GM08714 (cell line): ENCODE data around the gene KIF16B.
"Not testable (repeated sequence)": the region's sequence is repeated elsewhere in the genome, so short reads cannot be mapped to it uniquely, and the experiment has no call there.

Source experiments
- H3K4me3 ChIP-seq: fragments of 200-500 bp; sonication (Bioruptor generic); 2 replicates; pipeline ENCODE4 v1.5.1; 2014; ENCODE audit warnings: mild to moderate bottlenecking, low read length, inconsistent platforms
- ZNF274 ChIP-seq: IDR thresholded peaks from 2 replicates; pipeline ENCODE4 v1.6.1; 2012; ENCODE audit warnings: mild to moderate bottlenecking, low read depth, low read length

Gene KIF16B

GRCh38 chr20:16474363-16474762 lies 98.9 kb downstream of the KIF16B start:
- no peak overlapping the region for H3K4me3 ChIP-seq
- no peak for TF ChIP-seq ZNF274

- H3K4me3 ChIP-seq, result no peak overlapping the region
- no peak for TF ChIP-seq ZNF274
These were observed 101.0 kb downstream of the KIF16B start for GRCh38 chr20:16472045-16472872.

DNA sequence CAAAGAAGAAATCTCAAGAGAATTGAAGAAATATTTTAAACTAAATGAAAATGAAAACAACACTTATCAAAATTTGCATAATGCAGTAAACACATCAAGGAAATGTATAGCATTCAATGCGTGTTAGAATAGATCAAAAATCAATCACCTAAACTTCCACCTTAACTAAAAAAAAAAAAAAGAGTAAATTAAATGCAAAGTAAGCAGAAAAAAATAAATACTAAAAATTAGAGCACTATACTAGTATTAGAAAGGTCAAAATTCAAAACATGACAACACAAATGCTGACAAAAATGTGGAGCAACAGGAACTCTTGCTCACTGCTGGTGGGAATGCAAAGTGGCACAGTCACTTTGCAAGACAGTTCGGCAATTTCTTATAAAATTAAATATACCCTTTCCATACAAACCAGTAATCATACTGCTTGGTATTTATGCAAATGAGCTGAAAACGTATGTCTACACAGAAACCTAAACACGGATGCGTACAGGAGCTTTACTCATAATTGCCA lies 103.8 kb downstream of the KIF16B start:
- H3K4me3 ChIP-seq, result no peak overlapping the region
- TF ChIP-seq ZNF274, result no peak

DNA sequence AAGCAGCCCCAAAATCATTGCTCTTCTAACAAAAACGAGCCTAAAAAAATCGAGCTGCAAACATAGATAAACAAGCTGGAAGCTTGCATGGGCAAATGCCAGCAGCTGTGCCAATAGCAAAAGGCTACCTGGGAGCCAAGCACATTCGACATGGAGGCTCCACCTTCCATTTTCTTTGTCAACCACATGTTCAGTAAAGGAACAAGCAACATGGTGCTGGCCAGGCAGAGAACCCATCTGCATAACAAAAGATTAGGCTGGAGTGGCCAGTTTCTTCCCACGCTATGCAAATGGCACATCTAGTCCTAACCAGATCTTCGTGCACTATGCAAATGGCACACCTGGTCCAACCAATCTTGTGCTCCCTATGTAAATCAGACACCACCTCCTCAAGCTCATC lies 110.5 kb downstream of the KIF16B start:
- TF ChIP-seq ZNF274, result no peak

DNA sequence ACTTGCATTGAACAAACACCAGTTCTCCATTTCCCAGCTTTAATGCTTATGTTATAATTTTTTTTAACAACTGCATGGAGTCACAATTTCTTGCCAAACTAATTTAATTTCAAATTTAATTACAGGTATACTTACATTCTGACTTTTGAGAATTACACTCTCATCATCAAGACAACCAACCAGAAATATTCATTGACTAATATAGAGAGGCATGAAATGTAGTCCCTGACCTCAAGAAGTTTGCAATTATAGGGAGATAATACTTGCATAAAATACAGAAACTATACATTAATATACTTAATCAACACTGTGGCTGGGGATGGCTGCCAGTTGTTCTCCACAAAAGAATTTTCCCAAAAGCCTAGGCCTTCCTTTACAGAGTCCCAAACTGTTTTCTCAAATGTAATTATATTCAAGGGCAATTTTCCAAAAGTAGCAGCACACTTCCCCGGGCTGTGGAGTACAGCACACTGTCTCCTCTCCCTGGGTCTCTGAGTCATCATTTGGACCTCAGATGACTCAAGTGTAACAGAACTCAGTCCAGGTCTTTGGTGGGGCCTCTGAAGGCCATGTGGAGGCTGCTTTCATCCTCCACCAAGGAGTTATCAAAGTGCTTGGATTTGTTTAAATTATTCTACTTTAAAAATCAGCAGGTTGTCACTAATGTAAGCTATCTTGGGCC lies 114.1 kb downstream of the KIF16B start:
- H3K4me3 ChIP-seq, result no peak overlapping the region
- TF ChIP-seq ZNF274, result no peak

More for the DNA sequence above, 110.5 kb downstream of the KIF16B start:
- H3K4me3 ChIP-seq, result no peak overlapping the region

GRCh38 chr20:16457514-16457913 lies 115.7 kb downstream of the KIF16B start:
- H3K4me3 ChIP-seq, result no peak overlapping the region
- no peak for TF ChIP-seq ZNF274

DNA sequence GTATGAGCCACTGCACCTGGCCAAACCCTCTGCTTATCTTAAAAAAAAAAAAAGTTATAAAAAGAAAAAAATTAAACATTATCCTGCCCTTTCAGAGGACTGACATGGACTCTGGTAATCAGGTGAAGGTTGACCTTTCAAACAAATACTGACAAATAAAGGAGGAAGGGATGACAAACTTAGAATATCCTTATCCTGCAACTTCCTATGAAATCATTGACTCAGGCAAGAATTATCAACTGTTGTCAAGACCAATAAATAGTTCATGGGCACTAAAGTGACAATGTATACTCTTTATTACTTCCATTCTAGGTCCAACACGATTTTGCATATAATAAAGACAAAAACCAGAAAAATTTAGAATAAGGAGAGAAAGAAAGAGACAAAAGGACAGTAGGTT lies 117.9 kb downstream of the KIF16B start:
- H3K4me3 ChIP-seq, result no peak overlapping the region
- no peak for TF ChIP-seq ZNF274

GRCh38 chr20:16451982-16452381 lies 121.3 kb downstream of the KIF16B start:
- H3K4me3 ChIP-seq, result no peak overlapping the region
- TF ChIP-seq ZNF274, result no peak

DNA sequence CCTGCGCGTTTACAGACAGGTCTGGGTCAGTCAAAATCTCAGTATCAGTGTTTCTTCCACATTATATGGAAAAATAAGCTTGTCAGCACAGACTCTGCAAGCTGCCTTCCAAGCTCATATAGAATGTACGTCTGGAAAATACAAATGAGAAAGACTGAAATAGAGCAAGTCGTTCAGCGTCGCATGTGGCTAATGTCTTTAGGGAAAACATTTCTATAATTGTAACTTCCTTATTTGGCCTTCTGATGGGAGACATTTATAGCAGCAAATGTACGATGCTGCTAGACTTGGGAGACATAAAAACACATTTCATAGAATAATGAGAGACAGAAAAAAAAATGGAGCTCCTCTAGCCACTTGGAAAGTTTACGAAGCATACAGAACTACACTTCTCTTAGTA lies 122.2 kb downstream of the KIF16B start:
- no peak for TF ChIP-seq ZNF274

GRCh38 chr20:16446991-16447390 lies 126.3 kb downstream of the KIF16B start:
- H3K4me3 ChIP-seq, result no peak overlapping the region
- no peak for TF ChIP-seq ZNF274

More for the DNA sequence above, 122.2 kb downstream of the KIF16B start:
- no peak overlapping the region for H3K4me3 ChIP-seq

DNA sequence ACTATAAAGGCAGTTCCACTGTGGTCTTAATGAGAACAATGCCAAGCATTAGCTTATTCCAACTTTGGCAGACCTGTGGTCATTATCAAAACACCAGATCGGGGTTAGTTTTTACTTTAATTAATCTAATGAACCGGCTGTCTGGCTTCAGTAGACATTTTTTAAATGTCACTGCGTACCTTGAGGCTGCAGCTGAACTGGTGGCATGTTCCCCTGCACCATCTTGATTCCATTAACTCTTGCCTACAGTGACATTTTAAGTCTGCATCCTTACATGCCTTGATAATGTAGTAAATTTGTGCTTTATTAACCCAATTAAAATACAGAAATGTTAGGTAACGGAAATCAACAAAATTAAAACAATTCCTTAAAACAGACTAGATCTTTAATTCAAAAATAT lies 127.0 kb downstream of the KIF16B start:
- TF ChIP-seq ZNF274, result no peak
- no peak overlapping the region for H3K4me3 ChIP-seq

DNA sequence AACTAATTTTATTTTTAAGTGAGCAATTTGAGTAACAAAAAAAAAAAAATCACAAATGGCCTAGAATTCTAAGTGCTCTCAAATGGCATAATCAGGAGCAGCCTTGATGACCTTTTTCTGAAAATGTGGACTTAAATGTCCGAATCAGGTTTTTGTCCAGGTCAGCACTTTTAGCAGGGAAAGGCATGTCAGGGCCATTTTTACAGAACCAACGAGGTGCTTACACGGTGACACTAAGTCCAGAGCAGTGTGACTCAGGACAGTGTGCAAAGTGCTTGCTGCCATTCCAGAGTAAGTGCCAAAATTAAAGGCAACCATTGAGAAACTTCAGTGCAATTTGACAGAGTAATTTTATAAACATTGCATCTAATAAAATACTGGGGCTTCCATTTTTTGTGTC lies 127.8 kb downstream of the KIF16B start:
- no peak overlapping the region for H3K4me3 ChIP-seq
- no peak for TF ChIP-seq ZNF274

DNA sequence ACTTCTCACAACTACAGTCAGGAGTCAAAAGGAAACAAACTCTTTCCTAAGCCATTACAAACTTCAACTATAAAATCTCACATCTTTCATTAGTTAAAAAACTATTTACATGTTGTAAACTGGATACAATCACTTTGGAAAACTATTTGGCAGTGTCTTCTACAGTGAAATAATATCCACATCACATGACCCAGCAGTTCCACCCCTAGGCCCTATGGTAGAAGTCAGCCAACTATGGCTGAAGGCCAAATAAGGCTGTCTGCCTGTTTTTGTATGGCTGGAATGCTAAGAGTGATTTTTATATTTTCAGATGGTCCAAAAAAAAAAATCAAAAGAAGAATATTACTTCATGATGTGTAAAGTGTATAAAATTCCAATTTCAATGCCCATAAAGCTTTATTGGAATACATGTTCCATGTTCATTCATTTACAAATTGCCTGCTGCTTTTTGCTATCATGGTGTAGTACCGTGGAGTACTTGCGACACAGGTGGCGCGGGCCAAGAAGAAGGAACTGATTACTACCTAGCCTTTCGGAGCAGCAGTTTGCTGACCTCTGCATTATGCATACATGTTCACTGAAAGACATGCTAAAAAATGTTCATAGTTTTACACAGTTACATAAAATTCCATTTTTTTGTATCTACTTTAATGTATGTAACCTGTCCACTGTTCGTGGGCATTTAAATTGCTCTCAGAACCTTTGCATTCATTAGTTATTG lies 129.0 kb downstream of the KIF16B start:
- no peak overlapping the region for H3K4me3 ChIP-seq
- no peak for TF ChIP-seq ZNF274

DNA sequence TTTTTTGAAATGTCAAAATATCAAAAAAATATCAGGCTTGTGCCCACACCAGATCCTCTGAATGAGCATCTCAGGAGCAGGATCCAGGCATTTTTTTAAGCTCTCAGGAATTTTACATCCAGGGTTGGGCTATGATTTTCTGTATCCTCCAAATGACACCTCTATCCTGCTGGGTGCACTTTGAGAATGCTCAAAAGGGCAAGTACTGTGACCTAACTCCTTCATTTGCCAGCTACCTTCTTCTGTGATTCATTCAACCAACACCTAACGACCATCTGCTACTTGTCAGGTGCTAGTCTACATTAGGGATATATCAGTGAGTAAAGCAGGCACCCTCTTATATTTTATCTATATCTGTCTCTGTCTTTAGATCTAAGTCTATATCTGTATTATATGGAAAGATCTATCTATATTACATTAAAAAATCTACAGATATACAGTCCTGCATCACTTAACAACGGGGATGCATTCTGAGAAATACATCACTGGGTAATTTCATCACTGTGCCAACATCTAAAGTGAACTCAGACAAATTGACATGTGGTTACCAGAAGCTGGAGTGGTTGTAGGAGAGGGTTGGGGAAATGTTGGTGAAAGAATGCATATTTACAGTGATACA lies 131.6 kb downstream of the KIF16B start:
- TF ChIP-seq ZNF274, result no peak

GRCh38 chr20:16440686-16441085 lies 132.6 kb downstream of the KIF16B start:
- no peak for TF ChIP-seq ZNF274
- H3K4me3 ChIP-seq, result no peak overlapping the region

More for the DNA sequence above, 131.6 kb downstream of the KIF16B start:
- no peak overlapping the region for H3K4me3 ChIP-seq

- H3K4me3 ChIP-seq, result not testable (repeated sequence)
These were observed 133.7 kb downstream of the KIF16B start for GRCh38 chr20:16439540-16439939.
